T-cell (primary cell): ENCODE data around the gene SMIM20. TPM values are rescaled to one million over a fixed set of nuclear protein-coding genes. Genes with fewer than 3 reads are reported as not detected.

ENCODE experiments used
- ATAC-seq, 4 experiments: fragments of 200-7000 bp in 3 of 4; fragments of 150-1000 bp in 1 of 4; cut with Tn5 transposase; replicated peaks in 1 of 4; 1 replicate in 3 of 4; 2 replicates in 1 of 4; pipeline ENCODE4 v1.10.0; 2021; ENCODE audit warnings: moderate library complexity in 3 of 4, mild to moderate bottlenecking in 2 of 4, moderate number of reproducible peaks in 1 of 4
- CTCF ChIA-PET, 2 donors: fragments of 300-600 bp; sonication (Branson Sonifier 250); formaldehyde crosslinking; loops; one replicate each; lab custom pipeline; 2022; ENCODE audit warnings: antibody characterized with exemption in 2 of 2; lab: Charles Lee
- POLR2A ChIA-PET, 2 donors: fragments of 300-600 bp; sonication (Branson Sonifier 250); formaldehyde crosslinking; loops; one replicate each; lab custom pipeline; 2022; ENCODE audit warnings: antibody characterized with exemption in 2 of 2; lab: Charles Lee
- DNase-seq, 35 experiments: peaks; one replicate each; pipeline versions ENCODE4 v3.0.0 to v3.0.0-alpha.2; 2013 to 2023
- H3K27ac ChIP-seq: one replicate; pipeline ENCODE4 v1.5.1; 2013; ENCODE audit warnings: low read length
- H3K27me3 ChIP-seq, 2 experiments: replicated peaks in 1 of 2; 1 replicate in 1 of 2; 2 replicates in 1 of 2; pipeline versions ENCODE4 v1.6.1 to v1.7.0; 2013; ENCODE audit warnings: low read length in 1 of 2, mixed read lengths in 1 of 2; ENCODE audit not compliant: control insufficient read depth in 2 of 2, insufficient read depth in 2 of 2; ENCODE audit errors: extremely low read depth in 1 of 2
- H3K36me3 ChIP-seq, 2 donors: 1 replicate in 1 of 2; 2 replicates in 1 of 2; pipeline versions ENCODE4 v1.6.1 to v1.7.0; 2013; ENCODE audit warnings: low read length in 1 of 2; ENCODE audit not compliant: control insufficient read depth in 2 of 2, insufficient read depth in 1 of 2; ENCODE audit errors: extremely low read depth in 1 of 2
- H3K4me1 ChIP-seq, 2 experiments: 1 replicate in 1 of 2; 2 replicates in 1 of 2; pipeline versions ENCODE4 v1.6.1 to v1.7.0; 2013; ENCODE audit warnings: low read length in 2 of 2, mixed read lengths in 1 of 2; ENCODE audit not compliant: insufficient read depth in 2 of 2, control insufficient read depth in 1 of 2; ENCODE audit errors: extremely low read depth in 1 of 2
- H3K4me3 ChIP-seq, 2 donors: 1 replicate in 1 of 2; 2 replicates in 1 of 2; pipeline versions ENCODE4 v1.5.1 to v1.7.0; 2013; ENCODE audit warnings: mild to moderate bottlenecking in 2 of 2, low read length in 1 of 2, moderate library complexity in 1 of 2; ENCODE audit not compliant: control insufficient read depth in 1 of 2; ENCODE audit errors: extremely low read depth in 1 of 2
- H3K9me3 ChIP-seq: 2 replicates; pipeline ENCODE4 v1.7.0; 2013
- H3K27ac Mint-ChIP-seq, 2 donors: one replicate each; pipeline ENCODE4 v1.8.0; 2020 to 2021; ENCODE audit warnings: mild to moderate bottlenecking in 2 of 2, mixed read lengths in 2 of 2
- H3K27me3 Mint-ChIP-seq, 2 donors: one replicate each; pipeline ENCODE4 v1.8.0; 2021 to 2022; ENCODE audit warnings: mixed read lengths in 2 of 2
- H3K36me3 Mint-ChIP-seq: one replicate; pipeline ENCODE4 v1.8.0; 2021; ENCODE audit warnings: mixed read lengths
- H3K4me1 Mint-ChIP-seq, 3 donors: one replicate each; pipeline ENCODE4 v1.8.0; 2020 to 2022; ENCODE audit warnings: mixed read lengths in 3 of 3, mild to moderate bottlenecking in 1 of 3
- H3K4me3 Mint-ChIP-seq, 3 donors: one replicate each; pipeline ENCODE4 v1.8.0; 2020 to 2022; ENCODE audit warnings: mild to moderate bottlenecking in 3 of 3, mixed read lengths in 3 of 3, moderate library complexity in 3 of 3
- H3K9me3 Mint-ChIP-seq, 3 donors: one replicate each; pipeline ENCODE4 v1.8.0; 2020 to 2022; ENCODE audit warnings: mixed read lengths in 3 of 3
- WGBS: methylation state at CpG from one replicate; pipeline ENCODE4 v1.1.5; 2013; ENCODE audit warnings: missing lambda C conversion rate; ENCODE audit not compliant: insufficient coverage; 5-methylcytosine and 5-hydroxymethylcytosine counted together
- total RNA-seq, 35 experiments: library from RNA in 6 of 35; stranded (reverse) in 6 of 35; fragments of 120-200 nt in 1 of 35; gene quantifications; one replicate each; pipeline versions ENCODE4 v1.2.1 to v1.2.4 and lab custom pipeline; 2013 to 2026

SMIM20 gene
- total RNA-seq, 5 donors from 2014 or later (not counting 1 experiment from before 2014, with no cell fraction given), result 13.1 to 19.1 (median 16.0) TPM

- no peaks in the 10 kb centered on the region for H3K9me3 ChIP-seq
- CTCF ChIA-PET, result interaction anchor here in 1 of 2 donors (0.5 kb wide), 1 partner anchor 263 kb away, joined by 4 read pairs; no protein-coding TSS in a partner anchor
- WGBS, result 100% methylated on average over 1 of the region's 1 CpG
- DNase-seq (no peak), ATAC-seq (no peak)
- Mint-ChIP-seq H3K27me3 (no peaks in the 10 kb centered on the region), H3K4me3 (no peak overlapping the region), H3K36me3 (peaks cover 30% of the 10 kb centered on the region), H3K9me3 (no peaks in the 10 kb centered on the region), H3K27ac (no peak overlapping the region), H3K4me1 (peaks cover 8 to 34% (median 9%) of the 10 kb centered on the region in 3 donors)
- no peak overlapping the region for H3K27ac ChIP-seq
- H3K27me3 ChIP-seq, result no peaks in the 10 kb centered on the region
- no peaks in the 10 kb centered on the region for H3K4me1 ChIP-seq
- H3K36me3 ChIP-seq, result peaks cover 0 to 14% of the 10 kb centered on the region in 2 donors
- H3K4me3 ChIP-seq, result no peak overlapping the region
- POLR2A ChIA-PET, result interaction anchor here in 1 of 2 donors (0.6 kb wide), 1 partner anchor 16 kb away, joined by 4 read pairs; no protein-coding TSS in a partner anchor
Observed at GRCh38 chr4:25921922-25922321, 7.9 kb downstream of the SMIM20 start.

- no peak for DNase-seq
- Histone ChIP-seq H3K36me3 (peaks cover 0 to 14% of the 10 kb centered on the region in 2 donors), H3K4me1 (no peaks in the 10 kb centered on the region), H3K4me3 (no peak overlapping the region), H3K9me3 (no peaks in the 10 kb centered on the region), H3K27me3 (no peaks in the 10 kb centered on the region), H3K27ac (no peak overlapping the region)
- no peak for ATAC-seq
- Mint-ChIP-seq H3K4me3 (no peak overlapping the region), H3K27me3 (no peaks in the 10 kb centered on the region), H3K9me3 (no peaks in the 10 kb centered on the region), H3K27ac (no peak overlapping the region), H3K4me1 (peaks cover 8 to 30% (median 8%) of the 10 kb centered on the region in 3 donors), H3K36me3 (peaks cover 29% of the 10 kb centered on the region)
- POLR2A ChIA-PET, result no interaction called here
- 100% methylated on average over 2 of the region's 4 CpGs for WGBS
- CTCF ChIA-PET, result no interaction called here
Observed at GRCh38 chr4:25922812-25923369, 8.9 kb downstream of the SMIM20 start.

GRCh38 chr4:25923745-25924144, 9.7 kb downstream of the SMIM20 start:
- WGBS, result no CpG with 5 or more reads among the region's 5 CpGs
- DNase-seq (no peak), ATAC-seq (no peak)
- POLR2A ChIA-PET, result no interaction called here
- Mint-ChIP-seq H3K36me3 (peaks cover 29% of the 10 kb centered on the region), H3K9me3 (no peaks in the 10 kb centered on the region), H3K4me3 (no peak overlapping the region), H3K27me3 (no peaks in the 10 kb centered on the region), H3K4me1 (peaks cover 8 to 30% (median 8%) of the 10 kb centered on the region in 3 donors), H3K27ac (no peak overlapping the region)
- no peak overlapping the region for H3K27ac ChIP-seq
- H3K9me3 ChIP-seq, result no peaks in the 10 kb centered on the region
- peaks cover 0 to 14% of the 10 kb centered on the region in 2 donors for H3K36me3 ChIP-seq
- H3K4me3 ChIP-seq, result no peak overlapping the region
- H3K27me3 ChIP-seq, result no peaks in the 10 kb centered on the region
- CTCF ChIA-PET, result no interaction called here
- no peaks in the 10 kb centered on the region for H3K4me1 ChIP-seq

GRCh38 chr4:25925486-25926201, 11.6 kb downstream of the SMIM20 start:
- POLR2A ChIA-PET, result interaction anchor here in 1 of 2 donors (0.5 kb wide), 1 partner anchor 1037 kb away, joined by 3 read pairs; no protein-coding TSS in a partner anchor
- peak in 4 of 35 experiments; percentile 5 to 25 (median 21) for DNase-seq

GRCh38 chr4:25926462-25926861, 12.4 kb downstream of the SMIM20 start:
- peak in 8 of 35 experiments; percentile 6 to 40 (median 12) for DNase-seq
- Mint-ChIP-seq H3K36me3 (peaks cover 31% of the 10 kb centered on the region), H3K27ac (peak overlapping the region in 1 of 2 donors; percentile 12), H3K4me1 (peaks cover 8 to 14% (median 8%) of the 10 kb centered on the region in 3 donors), H3K27me3 (no peaks in the 10 kb centered on the region), H3K9me3 (no peaks in the 10 kb centered on the region), H3K4me3 (no peak overlapping the region)
- Histone ChIP-seq H3K27me3 (no peaks in the 10 kb centered on the region), H3K27ac (no peak overlapping the region), H3K36me3 (peaks cover 0 to 8% of the 10 kb centered on the region in 2 donors), H3K9me3 (no peaks in the 10 kb centered on the region), H3K4me3 (no peak overlapping the region), H3K4me1 (no peaks in the 10 kb centered on the region)
- 83% methylated on average over 1 of the region's 2 CpGs for whole genome bisulfite sequencing
- ATAC-seq, result no peak
- CTCF ChIA-PET, result interaction anchor here in 1 of 2 donors (0.9 to 1.3 kb wide), 2 partner anchors 9 to 404 kb away, joined by 3 read pairs; no protein-coding TSS in a partner anchor
- POLR2A ChIA-PET, result interaction anchor here in 1 of 2 donors (0.5 kb wide), 1 partner anchor 1037 kb away, joined by 3 read pairs; no protein-coding TSS in a partner anchor

More at GRCh38 chr4:25925486-25926201, 11.6 kb downstream of the SMIM20 start:
- CTCF ChIA-PET, result interaction anchor here (0.6 to 1.3 kb wide), 3 partner anchors 10 to 1049 kb away, joined by 3 to 4 read pairs (median 3); no protein-coding TSS in a partner anchor
- ATAC-seq, result no peak
- no peaks in the 10 kb centered on the region for H3K9me3 ChIP-seq
- H3K4me1 ChIP-seq, result no peaks in the 10 kb centered on the region
- H3K27me3 Mint-ChIP-seq, result no peaks in the 10 kb centered on the region
- no peak overlapping the region for H3K27ac Mint-ChIP-seq
- no peak overlapping the region for H3K4me3 Mint-ChIP-seq
- no peak overlapping the region for H3K4me3 ChIP-seq
- no peak overlapping the region for H3K27ac ChIP-seq
- peaks cover 8 to 22% (median 8%) of the 10 kb centered on the region in 3 donors for H3K4me1 Mint-ChIP-seq
- H3K27me3 ChIP-seq, result no peaks in the 10 kb centered on the region
- H3K9me3 Mint-ChIP-seq, result no peaks in the 10 kb centered on the region
- H3K36me3 Mint-ChIP-seq, result peaks cover 38% of the 10 kb centered on the region
- peaks cover 0 to 11% of the 10 kb centered on the region in 2 donors for H3K36me3 ChIP-seq
- WGBS, result no CpG with 5 or more reads among the region's 11 CpGs
